RPMI7951 (cell line): ENCODE data around the gene EID3. TPM values are rescaled to one million over a fixed set of nuclear protein-coding genes. Genes with fewer than 3 reads are reported as not detected.

Experiments used
- total RNA-seq: library from RNA; depleted of rRNA; stranded (reverse); fragments of >200 nt; shearing (Covaris generic); gene quantifications from 2 replicates; pipeline ENCODE4 v1.2.3, GENCODE V29; 2014; rRNA removed

Gene EID3
- total RNA-seq, 1 experiment from 2014 or later = 0.72 TPM

Other genes with a start within 250 kb of the EID3 start
- gene HCFC2, start 239.2 kb upstream of the EID3 start, total RNA-seq = 10.7 and 17.3 TPM in 2 replicates
- 15.5 and 21.6 TPM in 2 replicates for gene NFYB, start 165.5 kb upstream of the EID3 start, total RNA-seq
- gene TXNRD1, start 88.0 kb upstream of the EID3 start, total RNA-seq = 208 and 209 TPM in 2 replicates
- gene CHST11, start 153.2 kb downstream of the EID3 start, total RNA-seq = 36.2 and 38.8 TPM in 2 replicates